ENCODE data around the gene LRRC7.
A peak's percentile ranks its signal among the peaks of the same experiment; 100 is the strongest.
"Not testable (repeated sequence)": the region's sequence is repeated elsewhere in the genome, so short reads cannot be mapped to it uniquely, and the experiment has no call there.

LRRC7 gene

GRCh38 chr1:70038025-70038424 lies 470.3 kb downstream of the LRRC7 start:
- no peak for TF ChIP-seq CTCF (IDR thresholded peaks at IDR 0.05; ENCODE audit: low read depth, low read length)
- DNase-seq (ENCODE audit: extremely low read depth, low read depth) = no peak

- DNase-seq (ENCODE audit: extremely low read depth, low read depth) = no peak
- no peak for TF ChIP-seq CTCF (IDR thresholded peaks at IDR 0.05; ENCODE audit: low read depth, low read length)
Observed at GRCh38 chr1:70039485-70039884, 471.8 kb downstream of the LRRC7 start.

GRCh38 chr1:70041317-70042045 lies 473.8 kb downstream of the LRRC7 start:
- DNase-seq (ENCODE audit: extremely low read depth, low read depth) = no peak
- no peak for TF ChIP-seq CTCF (IDR thresholded peaks at IDR 0.05; ENCODE audit: low read depth, low read length)

DNA sequence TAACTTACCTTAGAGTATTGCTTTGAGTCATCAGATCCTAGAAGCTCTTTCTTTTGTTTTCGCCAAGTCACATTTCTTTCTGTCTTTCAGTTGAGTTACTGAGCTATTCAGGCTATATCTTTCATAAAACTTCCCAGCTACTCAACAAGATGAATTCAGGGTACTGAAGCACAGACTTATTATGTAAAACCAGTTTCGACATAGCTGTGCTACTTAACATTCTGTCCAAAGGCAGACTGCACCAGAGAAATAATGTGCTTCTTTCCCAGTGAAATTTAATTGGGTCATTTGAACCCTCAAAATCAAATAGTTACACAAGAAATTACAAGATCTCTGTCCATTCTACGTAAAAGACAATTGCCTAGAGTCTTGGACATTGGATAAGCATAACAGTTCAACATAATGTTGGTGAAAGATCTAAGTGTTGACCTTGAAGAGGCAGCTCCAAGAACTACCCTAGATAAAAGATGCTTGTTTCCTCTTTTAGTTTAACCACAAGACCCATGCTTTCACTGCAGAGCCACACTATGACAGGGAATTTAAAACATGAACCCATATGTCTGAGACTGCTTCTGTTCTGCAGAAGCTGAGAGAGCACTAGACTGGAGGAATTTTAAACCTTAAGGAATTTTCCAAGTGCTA lies 474.5 kb downstream of the LRRC7 start:
- no peak for DNase-seq (ENCODE audit: extremely low read depth, low read depth)
- no peak for TF ChIP-seq CTCF (IDR thresholded peaks at IDR 0.05; ENCODE audit: low read depth, low read length)

- TF ChIP-seq CTCF (IDR thresholded peaks at IDR 0.05; ENCODE audit: low read depth, low read length) = no peak
- DNase-seq (ENCODE audit: extremely low read depth, low read depth) = peak; percentile 29
Observed at GRCh38 chr1:70043804-70044203, 476.1 kb downstream of the LRRC7 start.

DNA sequence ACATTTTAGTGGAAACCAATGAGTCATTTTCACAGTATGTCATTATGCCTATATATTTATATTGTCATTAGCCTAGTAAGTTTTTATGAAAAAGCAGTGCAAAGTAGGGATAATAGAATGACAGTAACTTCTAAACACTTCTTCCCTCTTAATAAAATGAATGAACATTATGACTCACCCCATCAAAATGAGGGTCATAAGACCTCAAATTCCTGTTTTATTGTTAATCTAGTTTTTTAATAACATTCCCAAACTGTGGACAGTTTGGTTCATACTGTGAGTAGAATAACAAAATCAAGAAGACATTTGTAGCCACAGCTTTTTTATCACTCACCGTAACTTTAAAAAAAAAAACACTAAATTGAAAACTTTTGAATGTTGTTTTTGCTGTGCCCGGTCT lies 477.1 kb downstream of the LRRC7 start:
- TF ChIP-seq CTCF (IDR thresholded peaks at IDR 0.05; ENCODE audit: low read depth, low read length) = no peak

GRCh38 chr1:70045581-70045980 lies 477.9 kb downstream of the LRRC7 start:
- not testable (repeated sequence) for DNase-seq (ENCODE audit: extremely low read depth, low read depth)

More for the DNA sequence above, 477.1 kb downstream of the LRRC7 start:
- DNase-seq (ENCODE audit: extremely low read depth, low read depth) = no peak

Measured in AG09319 (cell line).